ENCODE measurements around the gene KCNMA1.
"Not testable (repeated sequence)": the region's sequence is repeated elsewhere in the genome, so short reads cannot be mapped to it uniquely, and the experiment has no call there.

KCNMA1 gene

DNA sequence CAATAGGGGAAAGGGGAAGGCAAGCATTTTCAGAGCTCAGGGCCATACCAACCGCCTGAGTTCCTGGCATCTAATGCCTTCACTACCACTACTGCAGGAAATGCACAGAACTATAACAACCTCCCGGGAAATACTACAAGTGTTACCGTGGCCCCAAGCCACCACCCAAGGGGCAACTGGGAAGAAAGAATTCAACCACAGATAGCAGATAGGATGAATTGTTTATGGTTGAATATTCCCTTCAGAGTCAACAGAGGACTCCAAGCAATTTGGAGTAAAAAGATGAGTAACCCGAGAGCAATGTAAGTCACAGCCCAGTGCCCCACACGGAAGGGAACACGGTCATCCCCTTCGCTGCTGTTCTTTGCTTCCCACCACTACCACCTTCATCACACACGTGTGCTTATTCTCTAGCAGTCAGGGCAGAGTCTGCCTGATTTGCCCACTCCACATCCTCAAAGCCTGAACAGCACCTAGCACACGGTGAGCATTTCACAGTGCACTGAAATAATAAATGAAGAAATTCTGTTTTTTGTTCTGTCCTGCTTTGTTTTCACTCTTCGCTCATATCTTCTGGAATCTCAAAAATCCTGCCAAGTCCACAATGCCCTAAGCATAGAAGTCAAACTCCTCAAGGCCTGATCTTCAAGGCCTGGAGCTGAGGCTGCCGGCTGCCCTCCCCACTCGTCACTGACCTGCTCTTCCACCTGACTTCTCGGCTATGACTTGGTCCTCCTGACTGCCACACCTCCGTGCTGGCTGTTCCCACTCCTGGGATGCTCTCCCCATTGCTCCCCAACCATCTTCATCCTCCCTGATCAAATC, 221.1 kb downstream of the KCNMA1 start:
- Histone ChIP-seq H3K4me1 (ENCODE audit: control insufficient read depth, insufficient read depth, low read length) (no peaks in the 10 kb centered on the region), H3K9me3 (ENCODE audit: control insufficient read depth, low read length) (no peaks in the 10 kb centered on the region), H3K27me3 (ENCODE audit: control insufficient read depth, insufficient read depth, low read length, poor library complexity, severe bottlenecking) (no peaks in the 10 kb centered on the region), H3K27ac (ENCODE audit: insufficient read depth, low read depth, low read length, poor library complexity, severe bottlenecking) (no peak overlapping the region), H3K4me3 (ENCODE audit: insufficient read depth, low read depth, low read length) (no peak overlapping the region), H3K36me3 (ENCODE audit: control insufficient read depth, insufficient read depth, low read length) (no peaks in the 10 kb centered on the region)
- WGBS, 2 experiments: 87 to 90% methylated on average over 13 to 14 of the region's 14 CpGs

DNA sequence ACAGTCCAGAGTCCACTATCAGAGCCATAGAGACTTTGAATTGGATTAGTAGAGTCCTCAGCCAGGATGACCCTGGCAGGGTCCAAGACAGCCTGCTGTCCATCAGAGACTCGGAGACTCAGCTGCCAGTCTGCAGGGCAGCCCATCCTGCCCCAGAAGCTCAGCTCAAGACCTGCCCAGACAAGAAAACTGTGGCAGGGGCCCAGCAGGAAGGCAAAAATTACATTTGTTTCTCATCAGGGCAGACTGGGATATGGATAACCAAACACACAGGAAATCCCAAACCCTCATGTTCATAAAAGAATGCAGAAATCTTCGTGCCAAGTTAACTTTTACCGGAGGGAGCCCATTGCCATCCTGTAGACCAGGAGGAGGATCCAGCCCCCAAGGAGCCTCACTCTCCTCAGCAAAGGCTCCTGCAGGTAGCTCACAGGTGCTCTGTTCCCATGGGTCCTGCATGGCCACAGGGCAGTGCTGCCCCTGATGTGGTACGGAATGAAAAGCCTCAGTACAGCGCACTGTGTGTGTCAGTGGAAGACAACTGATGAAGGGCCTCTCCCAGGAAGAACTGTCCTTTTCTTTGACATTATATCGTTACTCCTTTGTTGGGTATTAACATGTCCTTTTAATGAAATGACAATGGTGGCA, 222.2 kb downstream of the KCNMA1 start:
- WGBS, 2 experiments: 88 to 89% methylated on average over 6 of the region's 6 CpGs

DNA sequence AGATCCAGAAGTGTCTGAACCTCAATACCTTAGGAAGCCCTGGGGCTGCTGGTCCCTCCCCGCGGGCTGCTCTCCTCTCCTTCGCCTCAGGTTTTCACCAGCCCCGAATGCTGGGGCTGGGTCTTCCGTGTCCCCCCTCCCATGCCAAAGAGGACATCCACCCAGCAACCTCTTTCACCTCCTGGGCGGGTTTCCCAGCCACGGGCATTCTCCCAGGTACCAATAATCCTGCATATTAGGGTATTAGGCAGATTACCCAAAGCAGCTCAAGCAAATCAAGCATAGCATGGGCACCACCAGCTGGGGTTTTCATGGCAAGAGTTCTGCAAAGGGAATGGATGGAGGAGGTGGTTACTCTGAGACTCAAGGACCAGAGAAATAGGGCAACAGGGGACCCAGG, 224.4 kb downstream of the KCNMA1 start:
- Histone ChIP-seq H3K27ac (ENCODE audit: insufficient read depth, low read depth, low read length, poor library complexity, severe bottlenecking) (no peak overlapping the region), H3K4me3 (ENCODE audit: insufficient read depth, low read depth, low read length) (no peak overlapping the region), H3K9me3 (ENCODE audit: control insufficient read depth, low read length) (no peaks in the 10 kb centered on the region), H3K36me3 (ENCODE audit: control insufficient read depth, insufficient read depth, low read length) (no peaks in the 10 kb centered on the region), H3K27me3 (ENCODE audit: control insufficient read depth, insufficient read depth, low read length, poor library complexity, severe bottlenecking) (no peaks in the 10 kb centered on the region), H3K4me1 (ENCODE audit: control insufficient read depth, insufficient read depth, low read length) (no peaks in the 10 kb centered on the region)
- 77 to 88% methylated on average over 7 of the region's 7 CpGs for WGBS, 2 experiments

More for the DNA sequence above, 222.2 kb downstream of the KCNMA1 start:
- Histone ChIP-seq H3K4me3 (ENCODE audit: insufficient read depth, low read depth, low read length) (no peak overlapping the region), H3K27ac (ENCODE audit: insufficient read depth, low read depth, low read length, poor library complexity, severe bottlenecking) (no peak overlapping the region), H3K9me3 (ENCODE audit: control insufficient read depth, low read length) (no peaks in the 10 kb centered on the region), H3K36me3 (ENCODE audit: control insufficient read depth, insufficient read depth, low read length) (no peaks in the 10 kb centered on the region), H3K4me1 (ENCODE audit: control insufficient read depth, insufficient read depth, low read length) (no peaks in the 10 kb centered on the region), H3K27me3 (ENCODE audit: control insufficient read depth, insufficient read depth, low read length, poor library complexity, severe bottlenecking) (no peaks in the 10 kb centered on the region)

DNA sequence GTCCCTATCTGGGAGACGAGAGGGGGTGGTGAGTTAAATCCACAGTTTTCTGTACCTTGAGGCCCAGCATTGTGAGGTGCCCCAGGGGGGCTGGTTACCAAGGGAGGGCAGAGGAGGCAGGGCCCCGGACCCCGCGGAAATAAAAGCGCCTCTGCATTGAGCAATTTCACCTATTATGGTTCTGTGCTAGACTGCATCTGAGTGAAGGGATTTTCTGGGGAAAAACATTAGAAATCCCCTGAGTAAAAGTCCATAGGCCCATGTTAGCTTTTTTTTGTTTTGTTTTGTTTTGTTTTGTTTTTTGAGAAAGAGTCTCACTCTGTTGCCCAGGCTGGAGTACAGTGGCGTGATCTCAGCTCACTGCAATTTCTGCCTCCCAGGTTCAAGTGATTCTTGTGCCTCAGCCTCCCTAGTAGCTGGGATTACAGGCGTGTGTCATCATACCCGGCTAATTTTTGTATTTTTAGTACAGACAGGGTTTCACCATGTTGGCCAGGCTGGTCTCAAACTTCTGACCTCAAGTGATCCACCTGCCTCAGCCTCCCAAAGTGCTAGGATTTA, 225.0 kb downstream of the KCNMA1 start:
- WGBS, 2 experiments: 87% methylated on average over 8 of the region's 8 CpGs
- not testable (repeated sequence) for H3K27me3 ChIP-seq (ENCODE audit: control insufficient read depth, insufficient read depth, low read length, poor library complexity, severe bottlenecking); H3K4me1 ChIP-seq (ENCODE audit: control insufficient read depth, insufficient read depth, low read length); H3K9me3 ChIP-seq (ENCODE audit: control insufficient read depth, low read length); H3K4me3 ChIP-seq (ENCODE audit: insufficient read depth, low read depth, low read length); H3K27ac ChIP-seq (ENCODE audit: insufficient read depth, low read depth, low read length, poor library complexity, severe bottlenecking); H3K36me3 ChIP-seq (ENCODE audit: control insufficient read depth, insufficient read depth, low read length)

DNA sequence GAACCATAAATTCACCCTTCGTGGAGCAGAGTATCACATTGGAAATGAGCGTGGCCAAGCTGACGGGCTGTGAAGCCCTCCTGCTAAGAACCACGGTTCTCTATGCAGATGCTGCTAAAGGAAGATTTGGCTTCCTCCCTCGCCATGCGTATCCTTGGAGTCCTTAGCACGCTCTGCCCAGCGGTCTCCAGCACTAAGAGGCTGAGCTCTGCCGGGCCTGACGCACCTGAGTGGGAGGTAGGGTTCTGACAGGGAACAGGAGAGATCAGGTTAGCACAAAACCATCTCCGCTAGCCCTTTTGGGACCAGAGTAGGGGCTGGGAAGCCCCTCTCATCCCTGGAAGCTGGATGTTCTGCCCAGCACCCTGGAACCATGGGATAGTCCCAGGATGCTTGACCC, 225.8 kb downstream of the KCNMA1 start:
- H3K36me3 ChIP-seq (ENCODE audit: control insufficient read depth, insufficient read depth, low read length): no peaks in the 10 kb centered on the region
- WGBS, 2 experiments: 91 to 92% methylated on average over 11 of the region's 11 CpGs
- no peak overlapping the region for H3K27ac ChIP-seq (ENCODE audit: insufficient read depth, low read depth, low read length, poor library complexity, severe bottlenecking)
- H3K4me1 ChIP-seq (ENCODE audit: control insufficient read depth, insufficient read depth, low read length): no peaks in the 10 kb centered on the region
- no peaks in the 10 kb centered on the region for H3K27me3 ChIP-seq (ENCODE audit: control insufficient read depth, insufficient read depth, low read length, poor library complexity, severe bottlenecking)
- H3K9me3 ChIP-seq (ENCODE audit: control insufficient read depth, low read length): no peaks in the 10 kb centered on the region
- H3K4me3 ChIP-seq (ENCODE audit: insufficient read depth, low read depth, low read length): no peak overlapping the region

DNA sequence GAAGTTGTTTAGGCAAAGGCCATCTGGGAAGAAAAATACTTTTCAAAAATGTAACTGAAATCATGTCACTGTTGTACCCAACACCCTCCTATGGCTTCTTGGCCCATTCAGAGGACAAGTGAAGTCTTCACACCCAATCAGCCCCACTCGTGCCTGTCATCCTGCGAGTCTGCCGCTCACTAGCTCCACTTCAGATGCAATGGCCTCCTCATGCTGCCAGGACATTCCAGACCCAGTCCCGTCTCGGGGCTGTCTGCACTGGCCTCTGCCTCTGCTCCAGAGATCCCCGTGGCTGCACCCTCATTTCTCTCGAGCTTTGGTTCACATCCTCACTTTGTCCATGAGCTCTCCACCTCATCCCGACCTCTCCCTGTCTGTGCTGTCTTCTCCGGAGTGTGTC, 227.1 kb downstream of the KCNMA1 start:
- H3K27me3 ChIP-seq (ENCODE audit: control insufficient read depth, insufficient read depth, low read length, poor library complexity, severe bottlenecking): no peaks in the 10 kb centered on the region
- no peak overlapping the region for H3K4me3 ChIP-seq (ENCODE audit: insufficient read depth, low read depth, low read length)
- WGBS, 2 experiments: 83 to 87% methylated on average over 9 of the region's 9 CpGs
- no peak overlapping the region for H3K27ac ChIP-seq (ENCODE audit: insufficient read depth, low read depth, low read length, poor library complexity, severe bottlenecking)
- H3K36me3 ChIP-seq (ENCODE audit: control insufficient read depth, insufficient read depth, low read length): no peaks in the 10 kb centered on the region
- no peaks in the 10 kb centered on the region for H3K9me3 ChIP-seq (ENCODE audit: control insufficient read depth, low read length)
- peaks cover 9% of the 10 kb centered on the region for H3K4me1 ChIP-seq (ENCODE audit: control insufficient read depth, insufficient read depth, low read length)

DNA sequence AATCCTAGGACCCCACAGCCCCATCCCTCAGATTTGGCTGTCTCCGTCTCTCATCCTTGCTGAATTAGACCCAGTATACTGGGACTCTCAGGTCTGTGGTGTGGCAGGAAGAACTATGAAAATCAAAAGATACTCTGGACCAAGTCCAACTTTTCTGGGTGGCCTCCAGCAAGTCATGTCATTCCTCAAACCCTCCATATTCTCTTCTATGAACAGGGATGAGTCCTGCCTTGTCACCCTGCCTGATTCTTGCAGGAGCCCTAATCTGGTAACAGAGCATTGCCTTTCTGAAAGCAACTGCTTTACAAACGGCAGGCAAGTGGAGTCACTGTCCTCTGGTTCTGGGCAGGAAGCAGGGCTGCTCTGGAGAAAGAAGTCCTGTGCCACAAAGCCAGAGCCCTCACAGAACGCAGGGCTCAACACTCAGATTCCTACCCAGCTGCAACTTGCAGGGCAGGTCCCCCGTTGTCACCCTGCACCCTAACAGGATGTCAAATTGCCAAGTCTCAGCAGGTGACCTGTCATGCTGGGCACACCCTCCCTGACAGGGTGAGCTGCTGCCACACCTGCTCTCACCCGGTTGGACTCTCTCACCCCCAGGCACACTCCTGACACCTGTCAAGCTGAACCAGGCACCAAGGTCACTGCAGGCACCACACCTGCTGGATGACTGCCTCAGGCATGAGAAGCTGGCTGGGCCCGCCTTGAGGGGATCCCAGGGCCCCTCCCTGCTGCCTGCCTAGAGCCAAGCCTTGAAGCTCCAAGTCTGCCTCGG, 227.7 kb downstream of the KCNMA1 start:
- no peaks in the 10 kb centered on the region for H3K9me3 ChIP-seq (ENCODE audit: control insufficient read depth, low read length)
- no peak overlapping the region for H3K27ac ChIP-seq (ENCODE audit: insufficient read depth, low read depth, low read length, poor library complexity, severe bottlenecking)
- no peaks in the 10 kb centered on the region for H3K27me3 ChIP-seq (ENCODE audit: control insufficient read depth, insufficient read depth, low read length, poor library complexity, severe bottlenecking)
- 79 to 81% methylated on average over 7 of the region's 7 CpGs for WGBS, 2 experiments
- H3K4me1 ChIP-seq (ENCODE audit: control insufficient read depth, insufficient read depth, low read length): peaks cover 13% of the 10 kb centered on the region
- H3K4me3 ChIP-seq (ENCODE audit: insufficient read depth, low read depth, low read length): no peak overlapping the region
- no peaks in the 10 kb centered on the region for H3K36me3 ChIP-seq (ENCODE audit: control insufficient read depth, insufficient read depth, low read length)

DNA sequence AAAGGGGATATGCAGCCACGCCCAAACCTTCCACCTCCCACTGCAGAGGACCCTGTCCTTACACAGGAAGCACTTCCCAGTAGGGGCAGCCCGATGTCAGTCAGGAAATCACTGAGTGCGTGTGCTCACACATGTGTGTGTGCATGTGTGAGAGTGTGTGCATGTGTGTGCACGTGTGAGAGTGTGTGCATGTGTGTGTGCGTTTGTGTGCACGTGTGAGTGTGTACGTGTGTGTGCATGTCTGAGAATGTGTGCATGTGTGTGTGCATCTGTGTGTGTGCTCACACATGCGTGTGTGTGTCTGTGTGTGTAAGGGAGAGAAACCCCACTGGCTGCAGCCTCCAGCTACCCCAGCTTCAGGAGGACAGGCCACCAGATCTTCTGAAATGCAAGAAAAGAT, 229.3 kb downstream of the KCNMA1 start:
- peaks cover 16% of the 10 kb centered on the region for H3K4me1 ChIP-seq (ENCODE audit: control insufficient read depth, insufficient read depth, low read length)
- no peak overlapping the region for H3K4me3 ChIP-seq (ENCODE audit: insufficient read depth, low read depth, low read length)
- no peaks in the 10 kb centered on the region for H3K27me3 ChIP-seq (ENCODE audit: control insufficient read depth, insufficient read depth, low read length, poor library complexity, severe bottlenecking)
- WGBS, 2 experiments: 92 to 94% methylated on average over 8 of the region's 8 CpGs
- H3K9me3 ChIP-seq (ENCODE audit: control insufficient read depth, low read length): no peaks in the 10 kb centered on the region
- H3K27ac ChIP-seq (ENCODE audit: insufficient read depth, low read depth, low read length, poor library complexity, severe bottlenecking): no peak overlapping the region
- H3K36me3 ChIP-seq (ENCODE audit: control insufficient read depth, insufficient read depth, low read length): no peaks in the 10 kb centered on the region

DNA sequence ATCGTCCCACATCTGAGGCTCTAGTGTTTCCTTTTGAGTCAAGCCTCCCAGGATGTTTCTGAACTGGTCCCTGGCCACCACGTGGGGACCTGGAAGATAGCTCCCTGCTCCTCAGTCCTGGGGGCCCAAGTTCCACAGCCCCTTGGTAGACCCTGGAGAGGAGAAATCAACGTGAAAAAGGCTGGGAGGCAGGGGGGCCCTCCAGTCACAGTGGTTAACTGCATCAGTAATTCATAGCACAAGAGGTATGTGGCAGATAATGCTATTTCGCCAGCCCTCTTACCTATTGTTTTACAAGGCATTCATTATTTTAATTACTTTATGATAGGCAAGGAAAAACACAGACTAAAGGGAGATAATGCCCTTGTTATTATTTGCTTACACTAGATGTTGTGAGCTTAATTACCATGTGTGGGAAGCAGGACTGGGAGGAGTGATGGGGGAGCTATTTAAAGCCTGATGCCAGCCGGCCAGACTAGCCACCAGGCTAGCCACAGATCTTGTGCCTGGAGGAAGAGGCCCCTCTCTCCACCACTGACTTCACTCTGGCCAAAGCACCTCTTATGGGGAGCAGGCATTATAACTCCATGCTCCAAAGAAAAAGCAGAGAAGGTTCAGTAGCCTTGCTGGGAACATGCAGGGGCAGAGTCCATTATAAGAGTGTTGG, 230.7 kb downstream of the KCNMA1 start:
- Histone ChIP-seq H3K27me3 (ENCODE audit: control insufficient read depth, insufficient read depth, low read length, poor library complexity, severe bottlenecking) (no peaks in the 10 kb centered on the region), H3K4me1 (ENCODE audit: control insufficient read depth, insufficient read depth, low read length) (peaks cover 16% of the 10 kb centered on the region), H3K9me3 (ENCODE audit: control insufficient read depth, low read length) (no peaks in the 10 kb centered on the region), H3K36me3 (ENCODE audit: control insufficient read depth, insufficient read depth, low read length) (no peaks in the 10 kb centered on the region), H3K4me3 (ENCODE audit: insufficient read depth, low read depth, low read length) (no peak overlapping the region), H3K27ac (ENCODE audit: insufficient read depth, low read depth, low read length, poor library complexity, severe bottlenecking) (no peak overlapping the region)
- 66 to 75% methylated on average over 4 to 5 of the region's 5 CpGs for WGBS, 2 experiments

Data from ectodermal cell (in vitro differentiated cells).